Measurements from ENCODE around the gene KCND2.

KCND2 gene

GRCh38 chr7:120404042-120404441 lies 131.1 kb downstream of the KCND2 start:
- in situ Hi-C loops (cut with MboI; ENCODE audit: low sequenced_read_pairs), result no loop called here

GRCh38 chr7:120405652-120406051 lies 132.7 kb downstream of the KCND2 start:
- Histone ChIP-seq H3K4me1 (peaks cover 3% of the 10 kb centered on the region; the same call in 1 of the 2 replicates), H3K27me3 (ENCODE audit: low read depth) (no peaks in the 10 kb centered on the region), H3K4me3 (no peak overlapping the region), H3K9me3 (no peaks in the 10 kb centered on the region), H3K36me3 (replicated peaks) (no peaks in the 10 kb centered on the region)
- no peak for DNase-seq (ENCODE audit: low spot score in 2 of 2)
- in situ Hi-C loops (cut with MboI; ENCODE audit: low sequenced_read_pairs), result no loop called here

More at GRCh38 chr7:120404042-120404441, 131.1 kb downstream of the KCND2 start:
- DNase-seq (ENCODE audit: low spot score in 2 of 2), result no peak
- Histone ChIP-seq H3K4me3 (no peak overlapping the region), H3K4me1 (peaks cover 3% of the 10 kb centered on the region; the same call in 1 of the 2 replicates), H3K36me3 (replicated peaks) (no peaks in the 10 kb centered on the region), H3K9me3 (no peaks in the 10 kb centered on the region), H3K27me3 (ENCODE audit: low read depth) (no peaks in the 10 kb centered on the region)

GRCh38 chr7:120407010-120407409 lies 134.0 kb downstream of the KCND2 start:
- H3K4me1 ChIP-seq, result peaks cover under 1% of the 10 kb centered on the region; the same call in 1 of the 2 replicates
- no peaks in the 10 kb centered on the region for H3K36me3 ChIP-seq (replicated peaks)
- in situ Hi-C loops (cut with MboI; ENCODE audit: low sequenced_read_pairs), result no loop called here
- no peak overlapping the region for H3K4me3 ChIP-seq
- no peak for DNase-seq (ENCODE audit: low spot score in 2 of 2)
- H3K9me3 ChIP-seq, result no peaks in the 10 kb centered on the region
- H3K27me3 ChIP-seq (ENCODE audit: low read depth), result no peaks in the 10 kb centered on the region

- no peak overlapping the region for H3K4me3 ChIP-seq
- no peak for DNase-seq (ENCODE audit: low spot score in 2 of 2)
- no peaks in the 10 kb centered on the region for H3K36me3 ChIP-seq (replicated peaks)
- no peaks in the 10 kb centered on the region for H3K4me1 ChIP-seq
- no peaks in the 10 kb centered on the region for H3K9me3 ChIP-seq
- in situ Hi-C loops (cut with MboI; ENCODE audit: low sequenced_read_pairs), result no loop called here
- H3K27me3 ChIP-seq (ENCODE audit: low read depth), result no peaks in the 10 kb centered on the region
These were observed 139.4 kb downstream of the KCND2 start for GRCh38 chr7:120412139-120413050.

GRCh38 chr7:120413164-120413563 lies 140.2 kb downstream of the KCND2 start:
- no peak for DNase-seq (ENCODE audit: low spot score in 2 of 2)
- Histone ChIP-seq H3K4me3 (no peak overlapping the region), H3K4me1 (no peaks in the 10 kb centered on the region), H3K9me3 (no peaks in the 10 kb centered on the region), H3K27me3 (ENCODE audit: low read depth) (no peaks in the 10 kb centered on the region), H3K36me3 (replicated peaks) (no peaks in the 10 kb centered on the region)
- in situ Hi-C loops (cut with MboI; ENCODE audit: low sequenced_read_pairs), result no loop called here

- no peaks in the 10 kb centered on the region for H3K36me3 ChIP-seq (replicated peaks)
- no peaks in the 10 kb centered on the region for H3K27me3 ChIP-seq (ENCODE audit: low read depth)
- H3K4me3 ChIP-seq, result no peak overlapping the region
- no peaks in the 10 kb centered on the region for H3K4me1 ChIP-seq
- H3K9me3 ChIP-seq, result no peaks in the 10 kb centered on the region
- in situ Hi-C loops (cut with MboI; ENCODE audit: low sequenced_read_pairs), result no loop called here
- no peak for DNase-seq (ENCODE audit: low spot score in 2 of 2)
These were observed 144.4 kb downstream of the KCND2 start for GRCh38 chr7:120417244-120417979.

- in situ Hi-C loops (cut with MboI; ENCODE audit: low sequenced_read_pairs), result no loop called here
- Histone ChIP-seq H3K27me3 (ENCODE audit: low read depth) (no peaks in the 10 kb centered on the region), H3K4me3 (no peak overlapping the region), H3K4me1 (no peaks in the 10 kb centered on the region), H3K36me3 (replicated peaks) (no peaks in the 10 kb centered on the region), H3K9me3 (no peaks in the 10 kb centered on the region)
- no peak for DNase-seq (ENCODE audit: low spot score in 2 of 2)
These were observed 148.2 kb downstream of the KCND2 start for GRCh38 chr7:120421151-120421651.

GRCh38 chr7:120431016-120431415 lies 158.0 kb downstream of the KCND2 start:
- H3K9me3 ChIP-seq, result no peaks in the 10 kb centered on the region
- no peaks in the 10 kb centered on the region for H3K4me1 ChIP-seq
- in situ Hi-C loops (cut with MboI; ENCODE audit: low sequenced_read_pairs), result no loop called here
- H3K4me3 ChIP-seq, result no peak overlapping the region
- H3K36me3 ChIP-seq (replicated peaks), result no peaks in the 10 kb centered on the region
- H3K27me3 ChIP-seq (ENCODE audit: low read depth), result no peaks in the 10 kb centered on the region
- no peak for DNase-seq (ENCODE audit: low spot score in 2 of 2)

- Histone ChIP-seq H3K4me3 (no peak overlapping the region), H3K27me3 (ENCODE audit: low read depth) (no peaks in the 10 kb centered on the region), H3K9me3 (no peaks in the 10 kb centered on the region), H3K4me1 (no peaks in the 10 kb centered on the region), H3K36me3 (replicated peaks) (no peaks in the 10 kb centered on the region)
- in situ Hi-C loops (cut with MboI; ENCODE audit: low sequenced_read_pairs), result no loop called here
- DNase-seq (ENCODE audit: low spot score in 2 of 2), result no peak
These were observed 163.6 kb downstream of the KCND2 start for GRCh38 chr7:120436487-120437060.

- no peak for DNase-seq (ENCODE audit: low spot score in 2 of 2)
- no peaks in the 10 kb centered on the region for H3K9me3 ChIP-seq
- H3K4me1 ChIP-seq, result no peaks in the 10 kb centered on the region
- no peak overlapping the region for H3K4me3 ChIP-seq
- H3K27me3 ChIP-seq (ENCODE audit: low read depth), result no peaks in the 10 kb centered on the region
- in situ Hi-C loops (cut with MboI; ENCODE audit: low sequenced_read_pairs), result no loop called here
- no peaks in the 10 kb centered on the region for H3K36me3 ChIP-seq (replicated peaks)
These were observed 168.9 kb downstream of the KCND2 start for GRCh38 chr7:120441850-120442249.

GRCh38 chr7:120442838-120443237 lies 169.9 kb downstream of the KCND2 start:
- no peaks in the 10 kb centered on the region for H3K27me3 ChIP-seq (ENCODE audit: low read depth)
- no peaks in the 10 kb centered on the region for H3K36me3 ChIP-seq (replicated peaks)
- H3K4me3 ChIP-seq, result no peak overlapping the region
- no peak for DNase-seq (ENCODE audit: low spot score in 2 of 2)
- H3K9me3 ChIP-seq, result no peaks in the 10 kb centered on the region
- in situ Hi-C loops (cut with MboI; ENCODE audit: low sequenced_read_pairs), result no loop called here
- no peaks in the 10 kb centered on the region for H3K4me1 ChIP-seq

GRCh38 chr7:120444650-120445049 lies 171.7 kb downstream of the KCND2 start:
- no peak overlapping the region for H3K4me3 ChIP-seq
- H3K36me3 ChIP-seq (replicated peaks), result no peaks in the 10 kb centered on the region
- in situ Hi-C loops (cut with MboI; ENCODE audit: low sequenced_read_pairs), result no loop called here
- no peaks in the 10 kb centered on the region for H3K27me3 ChIP-seq (ENCODE audit: low read depth)
- DNase-seq (ENCODE audit: low spot score in 2 of 2), result no peak
- no peaks in the 10 kb centered on the region for H3K4me1 ChIP-seq
- no peaks in the 10 kb centered on the region for H3K9me3 ChIP-seq

GRCh38 chr7:120445276-120445675 lies 172.3 kb downstream of the KCND2 start:
- Histone ChIP-seq H3K36me3 (replicated peaks) (no peaks in the 10 kb centered on the region), H3K27me3 (ENCODE audit: low read depth) (no peaks in the 10 kb centered on the region), H3K4me1 (no peaks in the 10 kb centered on the region), H3K9me3 (no peaks in the 10 kb centered on the region), H3K4me3 (no peak overlapping the region)
- in situ Hi-C loops (cut with MboI; ENCODE audit: low sequenced_read_pairs), result no loop called here
- DNase-seq (ENCODE audit: low spot score in 2 of 2), result no peak

GRCh38 chr7:120452665-120453064 lies 179.7 kb downstream of the KCND2 start:
- H3K4me1 ChIP-seq, result no peaks in the 10 kb centered on the region
- DNase-seq (ENCODE audit: low spot score in 2 of 2), result no peak
- no peaks in the 10 kb centered on the region for H3K36me3 ChIP-seq (replicated peaks)
- in situ Hi-C loops (cut with MboI; ENCODE audit: low sequenced_read_pairs), result no loop called here
- H3K27me3 ChIP-seq (ENCODE audit: low read depth), result no peaks in the 10 kb centered on the region
- H3K4me3 ChIP-seq, result no peak overlapping the region
- peaks cover 7% of the 10 kb centered on the region for H3K9me3 ChIP-seq
